ENCODE measurements around the gene CPNE6.
A peak's percentile ranks its signal among the peaks of the same experiment; 100 is the strongest.

Gene CPNE6

DNA sequence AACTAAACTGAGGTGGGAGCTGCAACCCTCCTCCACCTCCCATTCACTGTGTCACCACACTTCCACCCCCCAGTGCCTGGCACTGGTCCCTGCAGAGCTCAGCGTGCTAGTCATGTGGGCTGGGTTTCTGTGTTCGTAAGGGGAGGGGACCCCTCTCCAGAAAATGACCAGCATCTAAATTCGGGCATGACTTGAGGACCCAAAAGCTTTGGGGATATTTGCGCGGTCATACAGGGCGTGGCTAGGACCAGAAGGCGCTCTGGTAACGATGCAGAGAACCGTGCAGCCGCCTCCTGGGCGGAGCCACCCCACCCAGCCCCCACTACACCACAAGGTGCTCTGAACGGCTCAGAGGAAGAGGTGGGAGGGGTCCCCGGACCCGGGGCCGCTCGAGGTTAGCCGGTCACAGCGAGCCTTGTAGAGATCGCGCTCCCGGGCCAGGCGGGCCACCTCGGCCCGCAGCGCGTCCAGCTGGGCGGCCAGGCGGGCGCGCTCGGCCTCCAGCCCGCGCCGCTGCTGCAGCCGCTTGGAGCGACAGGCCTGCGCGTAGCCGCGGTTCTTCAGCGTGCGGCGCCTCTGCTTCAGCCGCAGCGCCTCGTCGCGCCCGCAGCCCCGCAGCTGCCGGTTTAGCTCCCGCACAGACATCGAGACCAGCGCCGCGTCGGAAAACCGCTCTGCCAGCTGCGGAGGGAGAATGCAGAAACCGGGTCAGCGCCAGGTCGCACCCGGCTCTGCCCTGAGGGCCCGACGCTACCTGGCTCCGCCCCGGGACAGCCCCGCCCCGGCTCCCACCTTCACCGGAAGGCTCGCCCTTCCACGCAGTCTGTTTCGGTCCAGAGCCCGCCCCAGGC is 9.8 kb downstream of the CPNE6 start:
- ChIA-PET CTCF (interaction anchor here (0.6 to 6.0 kb wide), 9 partner anchors 11 to 79 kb away, joined by 3 to 77 read pairs (median 3); partner anchors contain the start of genes IRF9 and PCK2), POLR2A (interaction anchor here (0.8 to 3.7 kb wide), 12 partner anchors 8 to 80 kb away, joined by 3 to 27 read pairs (median 4); partner anchors contain the start of genes DCAF11, EMC9, IRF9 and NRL)
- Histone ChIP-seq H3K9me3 (ENCODE audit: control insufficient read depth, insufficient read depth, low read depth, low read length) (no peaks in the 10 kb centered on the region), H3K36me3 (ENCODE audit: control insufficient read depth in 2 of 2, insufficient read depth in 1 of 2, low read length in 2 of 2) (no peaks in the 10 kb centered on the region), H3K4me3 (ENCODE audit: low read depth, low read length) (peak overlapping the region; percentile 58), H3K4me1 (ENCODE audit: control insufficient read depth, insufficient read depth, low read length) (peaks cover 10% of the 10 kb centered on the region), H3K27ac (ENCODE audit: extremely low read depth, low read depth, low read length) (peak overlapping the region; percentile 47; the same call in 1 of the 2 replicates)
- no peak for TF ChIP-seq KLF7 (tag by site-specific recombination; IDR thresholded peaks at IDR 0.05; ENCODE audit: borderline replicate concordance)
- no peak for TF ChIP-seq ZNF48 (tag by site-specific recombination; IDR thresholded peaks at IDR 0.05)
- peak; percentile 26; the same call in 1 of the 2 replicates for TF ChIP-seq ZNF76 (tag by site-specific recombination; IDR thresholded peaks at IDR 0.05; ENCODE audit: borderline replicate concordance, low read depth)
- no peak for TF ChIP-seq ZNF624 (tag by site-specific recombination; IDR thresholded peaks at IDR 0.05)
- TF ChIP-seq KLF16 (tag by site-specific recombination; IDR thresholded peaks at IDR 0.05): 0 out of 2 replicates have a peak, but pooled peaks have one; percentile 18
- no peak for TF ChIP-seq ZNF530 (tag by site-specific recombination; IDR thresholded peaks at IDR 0.05; ENCODE audit: low read depth)
- 0 out of 2 replicates have a peak, but pooled peaks have one; percentile 15 for TF ChIP-seq ZNF629 (tag by site-specific recombination; IDR thresholded peaks at IDR 0.05)
- TF ChIP-seq, protein P1, sequence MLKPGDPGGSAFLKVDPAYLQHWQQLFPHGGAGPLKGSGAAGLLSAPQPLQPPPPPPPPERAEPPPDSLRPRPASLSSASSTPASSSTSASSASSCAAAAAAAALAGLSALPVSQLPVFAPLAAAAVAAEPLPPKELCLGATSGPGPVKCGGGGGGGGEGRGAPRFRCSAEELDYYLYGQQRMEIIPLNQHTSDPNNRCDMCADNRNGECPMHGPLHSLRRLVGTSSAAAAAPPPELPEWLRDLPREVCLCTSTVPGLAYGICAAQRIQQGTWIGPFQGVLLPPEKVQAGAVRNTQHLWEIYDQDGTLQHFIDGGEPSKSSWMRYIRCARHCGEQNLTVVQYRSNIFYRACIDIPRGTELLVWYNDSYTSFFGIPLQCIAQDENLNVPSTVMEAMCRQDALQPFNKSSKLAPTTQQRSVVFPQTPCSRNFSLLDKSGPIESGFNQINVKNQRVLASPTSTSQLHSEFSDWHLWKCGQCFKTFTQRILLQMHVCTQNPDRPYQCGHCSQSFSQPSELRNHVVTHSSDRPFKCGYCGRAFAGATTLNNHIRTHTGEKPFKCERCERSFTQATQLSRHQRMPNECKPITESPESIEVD (tag by site-specific recombination; IDR thresholded peaks at IDR 0.05): no peak
- TF ChIP-seq SP2 (tag by site-specific recombination; IDR thresholded peaks at IDR 0.05): peak; percentile 50
- TF ChIP-seq ZBTB11 (tag by site-specific recombination; conservative IDR thresholded peaks at IDR 0.05; ENCODE audit: low read depth): no peak
- 0 out of 2 replicates have a peak, but pooled peaks have one; percentile 29 for TF ChIP-seq KLF17 (tag by site-specific recombination; IDR thresholded peaks at IDR 0.05)
- TF ChIP-seq GLIS1 (tag by site-specific recombination; IDR thresholded peaks at IDR 0.05): peak; percentile 94
- 0 out of 2 replicates have a peak, but pooled peaks have one; percentile 23 for TF ChIP-seq TRIM28 (IDR thresholded peaks at IDR 0.05; ENCODE audit: borderline replicate concordance, low read length)
- TF ChIP-seq, protein P2, sequence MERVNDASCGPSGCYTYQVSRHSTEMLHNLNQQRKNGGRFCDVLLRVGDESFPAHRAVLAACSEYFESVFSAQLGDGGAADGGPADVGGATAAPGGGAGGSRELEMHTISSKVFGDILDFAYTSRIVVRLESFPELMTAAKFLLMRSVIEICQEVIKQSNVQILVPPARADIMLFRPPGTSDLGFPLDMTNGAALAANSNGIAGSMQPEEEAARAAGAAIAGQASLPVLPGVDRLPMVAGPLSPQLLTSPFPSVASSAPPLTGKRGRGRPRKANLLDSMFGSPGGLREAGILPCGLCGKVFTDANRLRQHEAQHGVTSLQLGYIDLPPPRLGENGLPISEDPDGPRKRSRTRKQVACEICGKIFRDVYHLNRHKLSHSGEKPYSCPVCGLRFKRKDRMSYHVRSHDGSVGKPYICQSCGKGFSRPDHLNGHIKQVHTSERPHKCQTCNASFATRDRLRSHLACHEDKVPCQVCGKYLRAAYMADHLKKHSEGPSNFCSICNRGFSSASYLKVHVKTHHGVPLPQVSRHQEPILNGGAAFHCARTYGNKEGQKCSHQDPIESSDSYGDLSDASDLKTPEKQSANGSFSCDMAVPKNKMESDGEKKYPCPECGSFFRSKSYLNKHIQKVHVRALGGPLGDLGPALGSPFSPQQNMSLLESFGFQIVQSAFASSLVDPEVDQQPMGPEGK (tag by site-specific recombination; IDR thresholded peaks at IDR 0.05): peak; percentile 77
- TF ChIP-seq GLI4 (tag by site-specific recombination; IDR thresholded peaks at IDR 0.05): no peak
- TF ChIP-seq PRDM10 (tag by site-specific recombination; IDR thresholded peaks at IDR 0.05): peak; percentile 67
- TF ChIP-seq, protein P3, sequence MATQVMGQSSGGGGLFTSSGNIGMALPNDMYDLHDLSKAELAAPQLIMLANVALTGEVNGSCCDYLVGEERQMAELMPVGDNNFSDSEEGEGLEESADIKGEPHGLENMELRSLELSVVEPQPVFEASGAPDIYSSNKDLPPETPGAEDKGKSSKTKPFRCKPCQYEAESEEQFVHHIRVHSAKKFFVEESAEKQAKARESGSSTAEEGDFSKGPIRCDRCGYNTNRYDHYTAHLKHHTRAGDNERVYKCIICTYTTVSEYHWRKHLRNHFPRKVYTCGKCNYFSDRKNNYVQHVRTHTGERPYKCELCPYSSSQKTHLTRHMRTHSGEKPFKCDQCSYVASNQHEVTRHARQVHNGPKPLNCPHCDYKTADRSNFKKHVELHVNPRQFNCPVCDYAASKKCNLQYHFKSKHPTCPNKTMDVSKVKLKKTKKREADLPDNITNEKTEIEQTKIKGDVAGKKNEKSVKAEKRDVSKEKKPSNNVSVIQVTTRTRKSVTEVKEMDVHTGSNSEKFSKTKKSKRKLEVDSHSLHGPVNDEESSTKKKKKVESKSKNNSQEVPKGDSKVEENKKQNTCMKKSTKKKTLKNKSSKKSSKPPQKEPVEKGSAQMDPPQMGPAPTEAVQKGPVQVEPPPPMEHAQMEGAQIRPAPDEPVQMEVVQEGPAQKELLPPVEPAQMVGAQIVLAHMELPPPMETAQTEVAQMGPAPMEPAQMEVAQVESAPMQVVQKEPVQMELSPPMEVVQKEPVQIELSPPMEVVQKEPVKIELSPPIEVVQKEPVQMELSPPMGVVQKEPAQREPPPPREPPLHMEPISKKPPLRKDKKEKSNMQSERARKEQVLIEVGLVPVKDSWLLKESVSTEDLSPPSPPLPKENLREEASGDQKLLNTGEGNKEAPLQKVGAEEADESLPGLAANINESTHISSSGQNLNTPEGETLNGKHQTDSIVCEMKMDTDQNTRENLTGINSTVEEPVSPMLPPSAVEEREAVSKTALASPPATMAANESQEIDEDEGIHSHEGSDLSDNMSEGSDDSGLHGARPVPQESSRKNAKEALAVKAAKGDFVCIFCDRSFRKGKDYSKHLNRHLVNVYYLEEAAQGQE (tag by site-specific recombination; IDR thresholded peaks at IDR 0.05): no peak
- TF ChIP-seq SP3 (tag by site-specific recombination; IDR thresholded peaks at IDR 0.05): peak; percentile 66
- no peak for TF ChIP-seq ZNF157 (tag by site-specific recombination; IDR thresholded peaks at IDR 0.05)

All from HEK293 (cell line).